Rectal smooth muscle tissue (tissue), 1 donor: ENCODE measurements around the gene CHST15.

Source experiments
- H3K27ac ChIP-seq: one replicate; pipeline ENCODE4 v1.7.0; 2013; ENCODE audit warnings: low read depth, low read length, inconsistent platforms
- H3K27me3 ChIP-seq: one replicate; pipeline ENCODE4 v1.7.0; 2013; ENCODE audit warnings: low read length; ENCODE audit not compliant: control insufficient read depth, insufficient read depth
- H3K36me3 ChIP-seq: one replicate; pipeline ENCODE4 v1.7.0; 2013; ENCODE audit warnings: low read length; ENCODE audit not compliant: control insufficient read depth, insufficient read depth
- H3K4me1 ChIP-seq: one replicate; pipeline ENCODE4 v1.7.0; 2013; ENCODE audit warnings: low read length; ENCODE audit not compliant: control insufficient read depth, insufficient read depth
- H3K4me3 ChIP-seq: one replicate; pipeline ENCODE4 v1.7.0; 2013; ENCODE audit warnings: low read length
- H3K9ac ChIP-seq: one replicate; pipeline ENCODE4 v1.7.0; 2013; ENCODE audit warnings: low read length

CHST15 gene

GRCh38 chr10:124007773-124008145 is 85.6 kb downstream of the CHST15 start:
- H3K4me3 ChIP-seq = no peak overlapping the region
- peaks cover 62% of the 10 kb centered on the region for H3K4me1 ChIP-seq
- H3K36me3 ChIP-seq = no peaks in the 10 kb centered on the region
- H3K9ac ChIP-seq = no peak overlapping the region
- H3K27me3 ChIP-seq = no peaks in the 10 kb centered on the region
- H3K27ac ChIP-seq = peak overlapping the region; percentile 95

DNA sequence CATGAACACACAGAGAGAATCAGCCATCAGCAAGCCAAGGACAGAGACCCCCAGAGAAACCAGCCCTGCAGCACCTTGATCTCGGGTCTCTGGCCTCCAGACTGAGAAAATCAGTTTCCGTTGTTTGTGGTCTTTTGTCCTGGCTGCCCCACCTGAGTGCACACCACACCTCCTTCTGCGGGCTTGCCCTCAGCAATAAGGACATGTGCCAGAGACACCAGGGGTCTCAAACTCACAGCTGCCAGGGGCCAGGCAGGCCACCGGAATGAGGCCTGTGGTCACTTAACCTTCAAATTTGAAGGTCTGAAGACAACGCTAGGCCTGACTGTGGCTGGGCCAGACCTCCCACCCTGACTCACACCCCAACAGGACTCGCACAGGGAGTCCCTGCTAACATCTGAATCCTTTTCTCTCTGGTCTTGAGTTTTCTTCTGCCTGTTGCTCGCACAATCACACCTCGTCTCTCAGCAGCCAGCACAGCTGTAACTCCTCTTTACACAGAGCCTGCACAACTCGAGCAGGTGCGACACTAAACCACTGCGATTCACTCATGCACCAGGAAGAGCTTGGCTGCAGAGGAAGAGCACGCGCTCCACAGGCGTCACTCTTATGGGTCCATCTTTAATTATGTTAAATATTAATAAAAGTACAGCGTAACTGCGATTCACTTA is 86.2 kb downstream of the CHST15 start:
- Histone ChIP-seq H3K36me3 (no peaks in the 10 kb centered on the region), H3K4me1 (peaks cover 62% of the 10 kb centered on the region), H3K27me3 (no peaks in the 10 kb centered on the region), H3K27ac (peak overlapping the region; percentile 95), H3K9ac (no peak overlapping the region), H3K4me3 (no peak overlapping the region)

DNA sequence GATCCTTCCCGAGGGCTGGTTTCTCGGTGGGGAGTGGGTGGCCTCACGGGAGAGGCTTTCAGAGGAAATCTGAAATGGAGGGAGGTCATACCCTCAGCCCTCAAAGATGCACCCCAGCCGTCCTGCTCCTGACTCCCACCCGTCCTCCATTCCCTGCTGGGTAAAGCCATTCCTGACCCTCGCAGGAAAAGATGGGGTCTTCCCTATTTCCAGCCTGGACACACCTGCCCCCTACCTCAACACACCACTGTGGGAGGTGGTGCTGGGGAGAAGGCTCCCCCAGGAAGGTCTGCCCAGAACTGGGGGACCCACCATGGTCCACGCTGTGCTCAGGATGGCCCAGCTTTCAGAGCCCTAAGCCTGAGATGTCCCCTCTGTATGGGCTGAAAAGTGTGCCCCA is 86.9 kb downstream of the CHST15 start:
- no peak overlapping the region for H3K4me3 ChIP-seq
- peak overlapping the region; percentile 95 for H3K27ac ChIP-seq
- H3K27me3 ChIP-seq = no peaks in the 10 kb centered on the region
- peaks cover 62% of the 10 kb centered on the region for H3K4me1 ChIP-seq
- no peak overlapping the region for H3K9ac ChIP-seq
- H3K36me3 ChIP-seq = no peaks in the 10 kb centered on the region

DNA sequence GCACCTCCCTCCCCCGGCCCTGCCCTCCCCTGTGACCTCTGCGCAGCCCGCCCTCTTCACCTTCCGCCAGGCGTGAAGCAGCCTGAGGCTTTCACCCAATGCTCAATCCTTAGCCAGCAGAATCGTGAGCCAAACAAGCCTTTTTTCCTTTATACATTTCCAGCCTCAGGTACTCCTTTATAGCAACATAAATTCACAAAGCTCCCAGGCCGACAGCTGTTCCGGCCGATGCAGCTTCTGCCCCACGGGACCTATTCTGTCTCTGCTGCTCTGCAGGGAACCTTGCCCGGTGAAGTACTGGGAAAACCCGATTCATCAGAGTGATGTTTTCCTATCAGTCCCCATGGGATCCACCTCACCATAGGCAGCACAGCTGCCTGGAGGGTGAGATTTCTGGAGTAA is 87.4 kb downstream of the CHST15 start:
- Histone ChIP-seq H3K36me3 (no peaks in the 10 kb centered on the region), H3K9ac (no peak overlapping the region), H3K4me1 (peaks cover 62% of the 10 kb centered on the region), H3K4me3 (no peak overlapping the region), H3K27ac (peak overlapping the region; percentile 95), H3K27me3 (no peaks in the 10 kb centered on the region)

- H3K36me3 ChIP-seq = no peaks in the 10 kb centered on the region
- H3K4me1 ChIP-seq = peaks cover 58% of the 10 kb centered on the region
- H3K27me3 ChIP-seq = no peaks in the 10 kb centered on the region
- no peak overlapping the region for H3K9ac ChIP-seq
- H3K4me3 ChIP-seq = no peak overlapping the region
- H3K27ac ChIP-seq = peak overlapping the region; percentile 95
Observed at GRCh38 chr10:124005091-124005490, 88.3 kb downstream of the CHST15 start.

DNA sequence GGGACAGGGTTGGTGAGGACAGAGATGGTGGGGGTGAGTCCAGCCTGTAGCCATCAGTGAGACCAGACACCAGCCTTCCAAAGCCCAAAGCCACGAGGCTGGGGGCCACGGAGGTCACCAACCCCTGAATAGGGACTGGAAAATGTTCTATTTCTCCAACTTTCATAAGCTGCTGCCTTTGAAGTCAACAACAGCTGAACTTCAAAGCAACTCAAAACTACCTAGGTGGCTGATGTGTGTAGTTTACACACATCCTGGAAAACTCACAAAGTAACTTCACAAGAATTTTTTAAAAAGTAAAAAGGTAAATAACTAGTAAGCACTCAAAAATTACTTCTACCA is 88.8 kb downstream of the CHST15 start:
- Histone ChIP-seq H3K9ac (no peak overlapping the region), H3K27ac (peak overlapping the region; percentile 95), H3K36me3 (no peaks in the 10 kb centered on the region), H3K4me3 (no peak overlapping the region), H3K4me1 (peaks cover 54% of the 10 kb centered on the region), H3K27me3 (no peaks in the 10 kb centered on the region)

- Histone ChIP-seq H3K4me1 (peaks cover 49% of the 10 kb centered on the region), H3K9ac (no peak overlapping the region), H3K36me3 (no peaks in the 10 kb centered on the region), H3K27me3 (no peaks in the 10 kb centered on the region), H3K4me3 (no peak overlapping the region), H3K27ac (peak overlapping the region; percentile 95)
Observed at GRCh38 chr10:124003871-124004662, 89.3 kb downstream of the CHST15 start.

DNA sequence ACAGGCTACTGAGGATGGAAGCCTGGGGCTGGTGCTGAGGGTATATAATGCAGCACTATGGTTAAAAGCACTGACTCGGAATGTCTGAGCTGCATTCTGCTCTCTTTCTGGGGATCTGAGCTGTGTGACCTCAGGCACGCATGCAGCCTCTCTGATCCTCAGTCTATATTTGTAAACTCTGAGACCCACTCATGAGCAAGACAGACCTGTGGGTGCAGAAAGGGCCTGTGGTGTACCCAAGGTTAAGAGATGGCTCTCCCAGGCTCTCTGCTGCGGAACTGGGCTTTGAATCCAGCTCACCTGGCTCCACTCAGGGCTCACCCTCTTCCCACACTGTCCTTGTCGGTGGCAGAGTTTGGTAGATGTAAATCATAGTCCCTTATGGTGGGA is 89.9 kb downstream of the CHST15 start:
- Histone ChIP-seq H3K36me3 (no peaks in the 10 kb centered on the region), H3K27ac (peak overlapping the region; percentile 95), H3K9ac (no peak overlapping the region), H3K27me3 (no peaks in the 10 kb centered on the region), H3K4me1 (peaks cover 43% of the 10 kb centered on the region), H3K4me3 (no peak overlapping the region)

- H3K27ac ChIP-seq = peak overlapping the region; percentile 95
- peaks cover 39% of the 10 kb centered on the region for H3K4me1 ChIP-seq
Observed at GRCh38 chr10:124003070-124003419, 90.4 kb downstream of the CHST15 start.

GRCh38 chr10:124002391-124003069 is 90.9 kb downstream of the CHST15 start:
- no peak overlapping the region for H3K9ac ChIP-seq
- H3K4me1 ChIP-seq = peaks cover 35% of the 10 kb centered on the region
- no peaks in the 10 kb centered on the region for H3K36me3 ChIP-seq
- no peaks in the 10 kb centered on the region for H3K27me3 ChIP-seq
- H3K4me3 ChIP-seq = no peak overlapping the region
- no peak overlapping the region for H3K27ac ChIP-seq

More at GRCh38 chr10:124003070-124003419, 90.4 kb downstream of the CHST15 start:
- Histone ChIP-seq H3K36me3 (no peaks in the 10 kb centered on the region), H3K4me3 (no peak overlapping the region), H3K27me3 (no peaks in the 10 kb centered on the region), H3K9ac (no peak overlapping the region)

- Histone ChIP-seq H3K36me3 (no peaks in the 10 kb centered on the region), H3K9ac (peak overlapping the region; percentile 17), H3K27me3 (no peaks in the 10 kb centered on the region), H3K27ac (no peak overlapping the region), H3K4me3 (no peak overlapping the region), H3K4me1 (peaks cover 25% of the 10 kb centered on the region)
Observed at GRCh38 chr10:124001391-124002148, 91.8 kb downstream of the CHST15 start.

DNA sequence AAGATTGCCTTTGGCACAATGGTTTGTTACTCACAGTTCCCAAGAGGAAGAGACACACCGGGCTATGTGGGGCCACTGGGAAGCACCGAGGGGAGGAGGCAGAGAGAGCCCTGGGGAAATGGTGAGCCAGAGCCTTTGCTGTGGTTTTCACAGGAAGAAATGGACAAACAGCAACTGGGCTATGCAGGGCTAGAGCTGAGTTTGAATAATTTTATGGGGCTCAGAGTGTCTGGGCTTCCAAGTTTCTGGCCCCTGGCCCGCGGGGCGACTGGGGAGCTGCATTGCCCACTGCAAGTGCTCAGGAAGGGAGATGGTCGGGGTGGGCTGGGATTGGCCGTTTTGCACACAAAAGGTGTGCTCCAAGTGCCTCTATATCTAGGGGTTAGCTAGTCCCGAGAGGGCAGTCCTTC is 92.6 kb downstream of the CHST15 start:
- Histone ChIP-seq H3K4me1 (peaks cover 18% of the 10 kb centered on the region), H3K4me3 (no peak overlapping the region), H3K9ac (no peak overlapping the region), H3K27ac (no peak overlapping the region), H3K36me3 (no peaks in the 10 kb centered on the region), H3K27me3 (no peaks in the 10 kb centered on the region)
